GM10266 (cell line): ENCODE results near the gene MRPS27.
A peak's percentile ranks its signal among the peaks of the same experiment; 100 is the strongest.
"Not testable (repeated sequence)": the region's sequence is repeated elsewhere in the genome, so short reads cannot be mapped to it uniquely, and the experiment has no call there.

Experiments
- DNase-seq: peaks from one replicate; pipeline ENCODE4 v3.0.0; 2012; ENCODE audit errors: extremely low spot score
- TF ChIP-seq, protein P1 (sequence below): IDR thresholded peaks from 2 replicates; pipeline ENCODE4 v1.5.1; 2012; ENCODE audit warnings: mild to moderate bottlenecking, low read depth; ENCODE audit not compliant: control insufficient read depth, insufficient read depth; ENCODE audit errors: missing control alignments

MRPS27 gene

DNA sequence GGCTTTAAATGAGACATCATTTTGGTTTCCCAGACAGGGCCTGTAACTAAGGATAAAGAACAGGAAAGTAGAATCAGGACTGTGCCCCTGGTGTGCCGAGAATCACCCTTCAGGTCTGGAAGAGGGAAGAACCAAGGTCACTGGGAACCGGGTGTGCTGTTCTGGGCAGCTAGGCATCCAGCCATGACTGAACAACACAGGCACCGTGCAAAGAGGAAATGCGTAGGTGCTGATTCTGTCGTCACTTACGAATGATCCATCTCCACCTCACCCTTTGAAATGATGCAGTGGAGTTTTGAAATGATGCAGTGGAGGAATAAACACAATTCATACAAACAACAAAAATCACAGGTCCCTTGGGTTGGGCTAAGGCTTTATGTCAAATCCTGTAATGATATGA, 148.4 kb downstream of the MRPS27 start:
- TF ChIP-seq, protein P1, sequence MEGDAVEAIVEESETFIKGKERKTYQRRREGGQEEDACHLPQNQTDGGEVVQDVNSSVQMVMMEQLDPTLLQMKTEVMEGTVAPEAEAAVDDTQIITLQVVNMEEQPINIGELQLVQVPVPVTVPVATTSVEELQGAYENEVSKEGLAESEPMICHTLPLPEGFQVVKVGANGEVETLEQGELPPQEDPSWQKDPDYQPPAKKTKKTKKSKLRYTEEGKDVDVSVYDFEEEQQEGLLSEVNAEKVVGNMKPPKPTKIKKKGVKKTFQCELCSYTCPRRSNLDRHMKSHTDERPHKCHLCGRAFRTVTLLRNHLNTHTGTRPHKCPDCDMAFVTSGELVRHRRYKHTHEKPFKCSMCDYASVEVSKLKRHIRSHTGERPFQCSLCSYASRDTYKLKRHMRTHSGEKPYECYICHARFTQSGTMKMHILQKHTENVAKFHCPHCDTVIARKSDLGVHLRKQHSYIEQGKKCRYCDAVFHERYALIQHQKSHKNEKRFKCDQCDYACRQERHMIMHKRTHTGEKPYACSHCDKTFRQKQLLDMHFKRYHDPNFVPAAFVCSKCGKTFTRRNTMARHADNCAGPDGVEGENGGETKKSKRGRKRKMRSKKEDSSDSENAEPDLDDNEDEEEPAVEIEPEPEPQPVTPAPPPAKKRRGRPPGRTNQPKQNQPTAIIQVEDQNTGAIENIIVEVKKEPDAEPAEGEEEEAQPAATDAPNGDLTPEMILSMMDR, result no peak
- DNase-seq, result peak; percentile 21

DNA sequence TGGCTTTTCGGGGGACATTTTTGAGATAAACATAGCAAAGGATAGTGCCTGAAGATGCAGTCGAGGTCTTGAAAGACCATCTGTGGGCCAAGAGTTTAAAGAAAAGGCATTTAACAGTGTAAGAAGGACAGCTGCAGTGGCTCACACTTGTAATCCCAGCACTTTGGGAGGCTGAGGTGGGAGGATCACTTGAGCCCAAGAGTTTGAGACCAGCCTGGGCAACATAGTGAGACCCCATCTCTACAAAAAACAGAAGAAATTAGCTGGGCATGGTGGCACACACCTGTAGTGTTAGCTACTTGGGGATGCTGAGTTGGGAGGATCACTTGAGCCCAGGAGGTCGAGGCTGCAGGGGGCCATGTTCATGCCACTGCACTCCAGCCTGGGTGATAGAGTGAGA, 148.9 kb downstream of the MRPS27 start:
- DNase-seq, result not testable (repeated sequence)

DNA sequence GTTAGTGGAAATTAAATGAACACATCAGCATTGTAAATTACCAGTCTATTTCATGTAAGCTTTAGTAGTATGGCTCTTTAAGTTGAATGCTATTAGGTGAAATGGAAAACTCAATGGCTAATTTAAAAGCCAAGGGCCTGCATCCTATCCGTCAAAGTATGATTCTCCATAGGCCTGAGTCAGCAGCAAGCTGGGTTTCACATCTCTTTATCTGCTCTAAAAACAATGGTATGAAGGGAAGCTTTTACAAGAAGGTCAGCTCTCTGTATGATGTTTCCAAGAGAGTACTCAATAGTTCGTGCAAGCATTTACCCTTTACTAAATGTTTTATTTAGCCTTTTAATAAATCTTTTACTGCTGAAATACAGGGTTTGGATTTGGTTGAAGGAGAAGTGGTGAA, 149.9 kb downstream of the MRPS27 start:
- TF ChIP-seq, protein P1, result no peak
- DNase-seq, result no peak
